ENCODE data around the gene TBC1D30.

DNA sequence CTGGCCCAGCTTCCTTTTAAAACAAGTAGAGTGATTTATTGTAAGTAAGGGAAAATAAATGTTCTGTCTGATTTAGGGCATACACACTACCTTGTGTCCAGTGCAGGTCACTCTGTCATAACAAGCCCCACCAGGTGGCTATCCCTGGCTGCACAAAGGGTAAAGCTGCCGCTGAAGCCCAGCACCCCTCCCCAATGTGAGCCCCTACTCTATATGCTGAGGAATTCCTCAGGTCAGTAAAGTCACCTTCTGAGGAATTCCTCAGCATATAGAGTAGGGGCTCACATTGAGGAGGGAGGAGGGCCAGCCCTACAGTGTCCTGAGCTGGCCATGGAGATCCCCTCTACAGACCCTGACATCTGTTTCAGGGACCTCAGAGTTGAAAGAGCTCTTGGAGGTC is 67.2 kb downstream of the TBC1D30 start:
- no peak for TF ChIP-seq POLR2A (IDR thresholded peaks at IDR 0.05)
- TF ChIP-seq, protein P1, sequence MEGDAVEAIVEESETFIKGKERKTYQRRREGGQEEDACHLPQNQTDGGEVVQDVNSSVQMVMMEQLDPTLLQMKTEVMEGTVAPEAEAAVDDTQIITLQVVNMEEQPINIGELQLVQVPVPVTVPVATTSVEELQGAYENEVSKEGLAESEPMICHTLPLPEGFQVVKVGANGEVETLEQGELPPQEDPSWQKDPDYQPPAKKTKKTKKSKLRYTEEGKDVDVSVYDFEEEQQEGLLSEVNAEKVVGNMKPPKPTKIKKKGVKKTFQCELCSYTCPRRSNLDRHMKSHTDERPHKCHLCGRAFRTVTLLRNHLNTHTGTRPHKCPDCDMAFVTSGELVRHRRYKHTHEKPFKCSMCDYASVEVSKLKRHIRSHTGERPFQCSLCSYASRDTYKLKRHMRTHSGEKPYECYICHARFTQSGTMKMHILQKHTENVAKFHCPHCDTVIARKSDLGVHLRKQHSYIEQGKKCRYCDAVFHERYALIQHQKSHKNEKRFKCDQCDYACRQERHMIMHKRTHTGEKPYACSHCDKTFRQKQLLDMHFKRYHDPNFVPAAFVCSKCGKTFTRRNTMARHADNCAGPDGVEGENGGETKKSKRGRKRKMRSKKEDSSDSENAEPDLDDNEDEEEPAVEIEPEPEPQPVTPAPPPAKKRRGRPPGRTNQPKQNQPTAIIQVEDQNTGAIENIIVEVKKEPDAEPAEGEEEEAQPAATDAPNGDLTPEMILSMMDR (IDR thresholded peaks at IDR 0.05): no peak
